Spleen (tissue), 7 donors: Measurements from ENCODE around the gene SPTBN5.

Experiments
- POLR2A ChIP-seq, 3 donors: fragments of 450-650 bp; IDR thresholded peaks; one replicate each; pipeline ENCODE4 v1.5.1; 2017; ENCODE audit warnings: antibody characterized with exemption in 3 of 3, mild to moderate bottlenecking in 1 of 3
- TF ChIP-seq, protein P1 (sequence below), 11 experiments: fragments of 200-600 bp in 7 of 11; fragments of 450-650 bp in 4 of 11; sonication (generic) in 4 of 11; IDR thresholded peaks in 8 of 11; conservative IDR thresholded peaks in 3 of 11; 1 replicate in 7 of 11; 2 replicates in 4 of 11; pipeline versions ENCODE4 v1.4.0 to v1.8.0; 2016 to 2021; ENCODE audit warnings: antibody characterized with exemption in 11 of 11, inconsistent platforms in 4 of 11, mild to moderate bottlenecking in 1 of 11
- donor health status: DM: no; HTN: no; CAD: no; lungs with moderate emphysema.
- donor health status: DM: no; HTN: no; CAD: no.
- donor health status: DM: no; HTN: no; CAD: no.

DNA sequence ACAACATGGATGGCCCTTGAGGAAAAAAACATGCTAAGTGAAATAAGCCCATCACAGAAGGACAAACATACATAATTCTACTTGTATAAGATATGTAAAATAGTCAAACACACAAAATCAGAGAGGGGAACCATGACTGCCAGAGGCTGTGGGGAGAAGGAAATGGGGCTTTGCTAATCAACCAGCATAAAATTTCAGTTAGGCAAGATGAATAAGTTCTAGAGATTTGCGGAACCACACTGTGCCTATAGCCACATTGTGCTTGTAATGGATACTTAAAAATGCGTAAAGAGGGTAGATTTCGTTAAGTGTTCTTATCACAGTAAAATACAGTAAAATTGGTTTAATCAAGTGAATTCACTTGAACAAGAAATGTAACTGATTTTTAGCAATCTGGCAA lies 33.7 kb upstream of the SPTBN5 start:
- TF ChIP-seq, protein P1, sequence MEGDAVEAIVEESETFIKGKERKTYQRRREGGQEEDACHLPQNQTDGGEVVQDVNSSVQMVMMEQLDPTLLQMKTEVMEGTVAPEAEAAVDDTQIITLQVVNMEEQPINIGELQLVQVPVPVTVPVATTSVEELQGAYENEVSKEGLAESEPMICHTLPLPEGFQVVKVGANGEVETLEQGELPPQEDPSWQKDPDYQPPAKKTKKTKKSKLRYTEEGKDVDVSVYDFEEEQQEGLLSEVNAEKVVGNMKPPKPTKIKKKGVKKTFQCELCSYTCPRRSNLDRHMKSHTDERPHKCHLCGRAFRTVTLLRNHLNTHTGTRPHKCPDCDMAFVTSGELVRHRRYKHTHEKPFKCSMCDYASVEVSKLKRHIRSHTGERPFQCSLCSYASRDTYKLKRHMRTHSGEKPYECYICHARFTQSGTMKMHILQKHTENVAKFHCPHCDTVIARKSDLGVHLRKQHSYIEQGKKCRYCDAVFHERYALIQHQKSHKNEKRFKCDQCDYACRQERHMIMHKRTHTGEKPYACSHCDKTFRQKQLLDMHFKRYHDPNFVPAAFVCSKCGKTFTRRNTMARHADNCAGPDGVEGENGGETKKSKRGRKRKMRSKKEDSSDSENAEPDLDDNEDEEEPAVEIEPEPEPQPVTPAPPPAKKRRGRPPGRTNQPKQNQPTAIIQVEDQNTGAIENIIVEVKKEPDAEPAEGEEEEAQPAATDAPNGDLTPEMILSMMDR (IDR thresholded peaks at IDR 0.05 in 8 of 11, conservative IDR thresholded peaks at IDR 0.05 in 3 of 11), result no peak
- TF ChIP-seq POLR2A (IDR thresholded peaks at IDR 0.05), result no peak
